Testis (tissue), 2 donors: Measurements from ENCODE around the gene C1orf198.

Experiments used
- CTCF ChIP-seq, 3 experiments: fragments of 450-650 bp in 2 of 3; fragments of 200-600 bp in 1 of 3; sonication (generic) in 1 of 3; IDR thresholded peaks; one replicate each; pipeline ENCODE4 v1.5.1; 2016 to 2019; ENCODE audit warnings: antibody characterized with exemption in 3 of 3, mild to moderate bottlenecking in 2 of 3, moderate library complexity in 1 of 3
- POLR2A ChIP-seq: fragments of 450-650 bp; IDR thresholded peaks from one replicate; pipeline ENCODE4 v1.6.1; 2017; ENCODE audit warnings: antibody characterized with exemption, mild to moderate bottlenecking, moderate library complexity

DNA sequence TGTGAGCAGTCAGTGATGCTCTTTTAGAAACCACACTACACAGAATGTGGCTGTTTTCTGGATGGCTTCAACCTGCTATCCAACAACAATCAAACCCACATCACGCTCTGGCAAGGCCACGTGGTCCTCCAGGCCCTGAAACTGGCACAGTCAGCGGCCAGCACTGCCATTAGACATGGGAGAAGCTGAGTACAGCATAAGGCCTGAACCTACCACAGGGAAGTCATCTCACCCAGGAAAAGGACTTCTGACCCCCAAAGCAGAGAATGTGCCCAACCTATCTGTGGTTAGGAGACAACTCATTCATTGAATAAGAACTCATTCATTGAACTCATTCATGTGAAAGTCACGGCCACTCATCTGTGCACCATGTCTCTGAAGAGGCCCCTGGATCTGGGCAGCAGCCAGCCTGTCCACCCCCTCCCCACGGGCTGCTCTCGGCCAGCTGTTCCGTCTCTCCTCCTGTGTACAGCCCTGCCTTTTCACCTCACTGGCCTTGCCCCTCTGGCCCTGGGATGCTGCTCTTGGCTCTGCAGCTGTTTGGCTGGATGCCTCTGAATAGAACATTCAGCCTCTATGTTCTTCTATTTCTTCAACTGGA is 41.1 kb downstream of the C1orf198 start:
- TF ChIP-seq CTCF (IDR thresholded peaks at IDR 0.05) (no peak), POLR2A (no peak)
